Measurements from ENCODE around the gene PDZD7. TPM values are rescaled to one million over a fixed set of nuclear protein-coding genes. Genes with fewer than 3 reads are reported as not detected.
A peak's percentile ranks its signal among the peaks of the same experiment; 100 is the strongest.
"Not testable (repeated sequence)": the region's sequence is repeated elsewhere in the genome, so short reads cannot be mapped to it uniquely, and the experiment has no call there.

Gene PDZD7
- total RNA-seq, 1 donor from 2014 or later = 0.29 TPM

- Mint-ChIP-seq H3K4me1 (ENCODE audit: low read depth) (peaks cover 13% of the 10 kb centered on the region), H3K36me3 (ENCODE audit: insufficient read depth) (no peaks in the 10 kb centered on the region), H3K27ac (no peak overlapping the region), H3K4me3 (ENCODE audit: low read depth) (no peak overlapping the region), H3K9me3 (ENCODE audit: low read depth) (no peaks in the 10 kb centered on the region), H3K27me3 (peaks cover 75% of the 10 kb centered on the region)
- TF ChIP-seq CTCF (IDR thresholded peaks at IDR 0.05; ENCODE audit: unreplicated experiment) = no peak
- DNase-seq (ENCODE audit: low spot score, unreplicated experiment) = no peak
These were observed 5.8 kb upstream of the PDZD7 start for GRCh38 chr10:101036726-101037125.

- TF ChIP-seq CTCF (IDR thresholded peaks at IDR 0.05; ENCODE audit: unreplicated experiment) = no peak
- DNase-seq (ENCODE audit: low spot score, unreplicated experiment) = no peak
- Mint-ChIP-seq H3K27ac (no peak overlapping the region), H3K4me3 (ENCODE audit: low read depth) (no peak overlapping the region), H3K4me1 (ENCODE audit: low read depth) (peaks cover 18% of the 10 kb centered on the region), H3K9me3 (ENCODE audit: low read depth) (no peaks in the 10 kb centered on the region), H3K27me3 (peaks cover 79% of the 10 kb centered on the region), H3K36me3 (ENCODE audit: insufficient read depth) (no peaks in the 10 kb centered on the region)
These were observed 5.2 kb upstream of the PDZD7 start for GRCh38 chr10:101035916-101036702.

DNA sequence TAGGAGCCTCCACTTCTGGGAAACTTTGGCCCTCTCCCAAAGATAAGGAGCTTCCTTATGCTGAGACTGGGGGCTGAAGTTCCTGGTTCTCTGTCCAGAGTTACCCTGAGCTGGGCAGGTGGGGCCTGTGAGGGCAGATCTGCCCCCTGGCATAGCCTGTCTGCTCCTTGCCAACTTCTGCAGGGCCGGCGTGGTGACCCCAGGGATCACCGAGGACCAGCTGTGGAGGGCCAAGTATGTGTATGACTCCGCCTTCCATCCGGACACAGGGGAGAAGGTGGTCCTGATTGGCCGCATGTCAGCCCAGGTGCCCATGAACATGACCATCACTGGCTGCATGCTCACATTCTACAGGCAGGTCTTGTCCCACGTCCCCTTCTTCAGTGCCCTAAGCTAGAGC, 4.4 kb upstream of the PDZD7 start:
- Mint-ChIP-seq H3K4me3 (ENCODE audit: low read depth) (no peak overlapping the region), H3K27ac (no peak overlapping the region), H3K9me3 (ENCODE audit: low read depth) (no peaks in the 10 kb centered on the region), H3K4me1 (ENCODE audit: low read depth) (peaks cover 18% of the 10 kb centered on the region), H3K27me3 (peaks cover 77% of the 10 kb centered on the region), H3K36me3 (ENCODE audit: insufficient read depth) (no peaks in the 10 kb centered on the region)
- no peak for DNase-seq (ENCODE audit: low spot score, unreplicated experiment)
- no peak for TF ChIP-seq CTCF (IDR thresholded peaks at IDR 0.05; ENCODE audit: unreplicated experiment)

GRCh38 chr10:101034404-101034803, 3.5 kb upstream of the PDZD7 start:
- not testable (repeated sequence) for DNase-seq (ENCODE audit: low spot score, unreplicated experiment); H3K27ac Mint-ChIP-seq; H3K9me3 Mint-ChIP-seq (ENCODE audit: low read depth); H3K4me3 Mint-ChIP-seq (ENCODE audit: low read depth); H3K36me3 Mint-ChIP-seq (ENCODE audit: insufficient read depth)
- Mint-ChIP-seq H3K27me3 (peaks cover 73% of the 10 kb centered on the region), H3K4me1 (ENCODE audit: low read depth) (peaks cover 21% of the 10 kb centered on the region)

GRCh38 chr10:101033276-101033675, 2.3 kb upstream of the PDZD7 start:
- Mint-ChIP-seq H3K4me1 (ENCODE audit: low read depth) (peaks cover 22% of the 10 kb centered on the region), H3K36me3 (ENCODE audit: insufficient read depth) (no peaks in the 10 kb centered on the region), H3K4me3 (ENCODE audit: low read depth) (no peak overlapping the region), H3K9me3 (ENCODE audit: low read depth) (no peaks in the 10 kb centered on the region), H3K27me3 (peaks cover 75% of the 10 kb centered on the region), H3K27ac (no peak overlapping the region)
- no peak for TF ChIP-seq CTCF (IDR thresholded peaks at IDR 0.05; ENCODE audit: unreplicated experiment)
- DNase-seq (ENCODE audit: low spot score, unreplicated experiment) = no peak

GRCh38 chr10:101032637-101033224, 1.8 kb upstream of the PDZD7 start:
- no peaks in the 10 kb centered on the region for H3K9me3 Mint-ChIP-seq (ENCODE audit: low read depth)
- TF ChIP-seq CTCF (IDR thresholded peaks at IDR 0.05; ENCODE audit: unreplicated experiment) = no peak
- DNase-seq (ENCODE audit: low spot score, unreplicated experiment) = no peak
- peak overlapping the region; percentile 18 for H3K27ac Mint-ChIP-seq
- no peaks in the 10 kb centered on the region for H3K36me3 Mint-ChIP-seq (ENCODE audit: insufficient read depth)
- peaks cover 74% of the 10 kb centered on the region for H3K27me3 Mint-ChIP-seq
- H3K4me1 Mint-ChIP-seq (ENCODE audit: low read depth) = peaks cover 22% of the 10 kb centered on the region
- H3K4me3 Mint-ChIP-seq (ENCODE audit: low read depth) = peak overlapping the region; percentile 61

Measured in progenitor cell of endocrine pancreas (in vitro differentiated cells).